ENCODE results near the gene DGUOK. TPM values are rescaled to one million over a fixed set of nuclear protein-coding genes. Genes with fewer than 3 reads are reported as not detected.

The DGUOK gene
- total RNA-seq, 2 experiments from 2014 or later = 71.5 to 72.1 TPM

- Mint-ChIP-seq H3K4me1 (ENCODE audit: low read depth) (peaks cover 69% of the 10 kb centered on the region), H3K36me3 (ENCODE audit: low read depth) (no peaks in the 10 kb centered on the region), H3K4me3 (no peak overlapping the region), H3K27ac (peak overlapping the region; percentile 19), H3K9me3 (ENCODE audit: insufficient read depth) (no peaks in the 10 kb centered on the region), H3K27me3 (ENCODE audit: low read depth) (no peaks in the 10 kb centered on the region)
- CTCF ChIA-PET = interaction anchor here (0.9 kb wide), 1 partner anchor 65 kb away, joined by 3 read pairs; no protein-coding TSS in a partner anchor
- no peak for DNase-seq
- no peak for ATAC-seq
- POLR2A ChIA-PET = interaction anchor here (3.5 kb wide), 1 partner anchor 14 kb away, joined by 27 read pairs; the partner anchor contains the start of gene TET3
Measured at GRCh38 chr2:73972846-73973245, 46.2 kb downstream of the DGUOK start.

- POLR2A ChIA-PET = interaction anchor here (0.8 kb wide), 1 partner anchor 12 kb away, joined by 3 read pairs; no protein-coding TSS in a partner anchor
- Mint-ChIP-seq H3K36me3 (ENCODE audit: low read depth) (no peaks in the 10 kb centered on the region), H3K4me3 (no peak overlapping the region), H3K9me3 (ENCODE audit: insufficient read depth) (no peaks in the 10 kb centered on the region), H3K4me1 (ENCODE audit: low read depth) (peaks cover 84% of the 10 kb centered on the region), H3K27ac (no peak overlapping the region), H3K27me3 (ENCODE audit: low read depth) (no peaks in the 10 kb centered on the region)
- DNase-seq = no peak
- ATAC-seq = no peak
- CTCF ChIA-PET = interaction anchor here (1.8 kb wide), 1 partner anchor 172 kb away, joined by 5 read pairs; the partner anchor contains the start of gene BOLA3
Measured at GRCh38 chr2:73975731-73976130, 49.1 kb downstream of the DGUOK start.

GRCh38 chr2:73976803-73977202 lies 50.1 kb downstream of the DGUOK start:
- DNase-seq = no peak
- Mint-ChIP-seq H3K4me3 (no peak overlapping the region), H3K27ac (peak overlapping the region; percentile 37), H3K9me3 (ENCODE audit: insufficient read depth) (no peaks in the 10 kb centered on the region), H3K36me3 (ENCODE audit: low read depth) (no peaks in the 10 kb centered on the region), H3K4me1 (ENCODE audit: low read depth) (peaks cover 84% of the 10 kb centered on the region), H3K27me3 (ENCODE audit: low read depth) (no peaks in the 10 kb centered on the region)
- ChIA-PET CTCF (interaction anchor here (1.2 to 1.8 kb wide), 2 partner anchors 56 to 171 kb away, joined by 3 to 5 read pairs; partner anchors contain the start of gene BOLA3), POLR2A (interaction anchor here (0.8 kb wide), 1 partner anchor 13 kb away, joined by 3 read pairs; no protein-coding TSS in a partner anchor)
- no peak for ATAC-seq

GRCh38 chr2:73977466-73977865 lies 50.8 kb downstream of the DGUOK start:
- CTCF ChIA-PET = interaction anchor here (1.2 kb wide), 1 partner anchor 56 kb away, joined by 3 read pairs; no protein-coding TSS in a partner anchor

GRCh38 chr2:73979021-73979420 lies 52.3 kb downstream of the DGUOK start:
- Mint-ChIP-seq H3K27ac (peak overlapping the region; percentile 84), H3K9me3 (ENCODE audit: insufficient read depth) (no peaks in the 10 kb centered on the region), H3K27me3 (ENCODE audit: low read depth) (peaks cover 6% of the 10 kb centered on the region), H3K36me3 (ENCODE audit: low read depth) (peaks cover 6% of the 10 kb centered on the region), H3K4me3 (peak overlapping the region; percentile 30), H3K4me1 (ENCODE audit: low read depth) (peaks cover 82% of the 10 kb centered on the region)
- DNase-seq (peak; percentile 76), ATAC-seq (peak; percentile 74)
- CTCF ChIA-PET = interaction anchor here (0.7 to 1.7 kb wide), 6 partner anchors 9 to 151 kb away, joined by 3 to 9 read pairs (median 6); partner anchors contain the start of gene STAMBP
- POLR2A ChIA-PET = interaction anchor here (1.7 to 2.4 kb wide), 2 partner anchors 9 to 52 kb away, joined by 15 to 19 read pairs; partner anchors contain the start of gene DGUOK

More at GRCh38 chr2:73977466-73977865, 50.8 kb downstream of the DGUOK start:
- ATAC-seq = no peak
- Mint-ChIP-seq H3K4me1 (ENCODE audit: low read depth) (peaks cover 80% of the 10 kb centered on the region), H3K36me3 (ENCODE audit: low read depth) (no peaks in the 10 kb centered on the region), H3K27ac (peak overlapping the region; percentile 37), H3K4me3 (no peak overlapping the region), H3K27me3 (ENCODE audit: low read depth) (peaks cover 3% of the 10 kb centered on the region), H3K9me3 (ENCODE audit: insufficient read depth) (no peaks in the 10 kb centered on the region)
- POLR2A ChIA-PET = interaction anchor here (0.8 kb wide), 1 partner anchor 13 kb away, joined by 3 read pairs; no protein-coding TSS in a partner anchor
- DNase-seq = no peak

- peaks cover 6% of the 10 kb centered on the region for H3K36me3 Mint-ChIP-seq (ENCODE audit: low read depth)
- peak overlapping the region; percentile 84 for H3K27ac Mint-ChIP-seq
- ChIA-PET CTCF (interaction anchor here (0.7 to 1.7 kb wide), 6 partner anchors 8 to 152 kb away, joined by 3 to 9 read pairs (median 6); partner anchors contain the start of gene STAMBP), POLR2A (interaction anchor here (1.7 to 2.4 kb wide), 2 partner anchors 10 to 53 kb away, joined by 15 to 19 read pairs; partner anchors contain the start of gene DGUOK)
- H3K4me3 Mint-ChIP-seq = peak overlapping the region; percentile 30
- DNase-seq (no peak), ATAC-seq (no peak)
- no peaks in the 10 kb centered on the region for H3K9me3 Mint-ChIP-seq (ENCODE audit: insufficient read depth)
- H3K27me3 Mint-ChIP-seq (ENCODE audit: low read depth) = peaks cover 6% of the 10 kb centered on the region
- peaks cover 82% of the 10 kb centered on the region for H3K4me1 Mint-ChIP-seq (ENCODE audit: low read depth)
Measured at GRCh38 chr2:73979686-73980085, 53.0 kb downstream of the DGUOK start.

GRCh38 chr2:73980566-73980965 lies 53.9 kb downstream of the DGUOK start:
- no peaks in the 10 kb centered on the region for H3K9me3 Mint-ChIP-seq (ENCODE audit: insufficient read depth)
- H3K4me1 Mint-ChIP-seq (ENCODE audit: low read depth) = peaks cover 76% of the 10 kb centered on the region
- ChIA-PET CTCF (interaction anchor here (0.6 to 1.7 kb wide), 5 partner anchors 10 to 167 kb away, joined by 3 to 5 read pairs (median 4); partner anchors contain the start of gene STAMBP), POLR2A (interaction anchor here (2.4 kb wide), 1 partner anchor 10 kb away, joined by 19 read pairs; no protein-coding TSS in a partner anchor)
- H3K36me3 Mint-ChIP-seq (ENCODE audit: low read depth) = peaks cover 6% of the 10 kb centered on the region
- peak overlapping the region; percentile 29 for H3K27ac Mint-ChIP-seq
- peaks cover 6% of the 10 kb centered on the region for H3K27me3 Mint-ChIP-seq (ENCODE audit: low read depth)
- ATAC-seq (no peak), DNase-seq (no peak)
- H3K4me3 Mint-ChIP-seq = peak overlapping the region; percentile 74

GRCh38 chr2:73981081-73982001 lies 54.7 kb downstream of the DGUOK start:
- POLR2A ChIA-PET = interaction anchor here (1.0 kb wide), 1 partner anchor 11 kb away, joined by 4 read pairs; no protein-coding TSS in a partner anchor
- Mint-ChIP-seq H3K27me3 (ENCODE audit: low read depth) (peaks cover 6% of the 10 kb centered on the region), H3K36me3 (ENCODE audit: low read depth) (peaks cover 13% of the 10 kb centered on the region), H3K4me1 (ENCODE audit: low read depth) (peaks cover 76% of the 10 kb centered on the region), H3K4me3 (peak overlapping the region; percentile 74), H3K27ac (peak overlapping the region; percentile 67), H3K9me3 (ENCODE audit: insufficient read depth) (no peaks in the 10 kb centered on the region)
- peak; percentile 34 for ATAC-seq
- peak; percentile 60 for DNase-seq
- CTCF ChIA-PET = interaction anchor here (0.6 to 1.0 kb wide), 6 partner anchors 11 to 166 kb away, joined by 3 to 4 read pairs (median 4); partner anchors contain the start of gene STAMBP

- no peak for DNase-seq
- H3K4me3 Mint-ChIP-seq = no peak overlapping the region
- H3K27me3 Mint-ChIP-seq (ENCODE audit: low read depth) = peaks cover 6% of the 10 kb centered on the region
- ChIA-PET CTCF (interaction anchor here (0.8 kb wide), 1 partner anchor 13 kb away, joined by 4 read pairs; no protein-coding TSS in a partner anchor), POLR2A (interaction anchor here (0.6 to 1.0 kb wide), 3 partner anchors 10 to 154 kb away, joined by 3 to 4 read pairs (median 4); no protein-coding TSS in a partner anchor)
- no peaks in the 10 kb centered on the region for H3K9me3 Mint-ChIP-seq (ENCODE audit: insufficient read depth)
- no peak for ATAC-seq
- no peak overlapping the region for H3K27ac Mint-ChIP-seq
- peaks cover 78% of the 10 kb centered on the region for H3K4me1 Mint-ChIP-seq (ENCODE audit: low read depth)
- H3K36me3 Mint-ChIP-seq (ENCODE audit: low read depth) = peaks cover 22% of the 10 kb centered on the region
Measured at GRCh38 chr2:73982140-73982617, 55.5 kb downstream of the DGUOK start.

GRCh38 chr2:73983322-73984202 lies 56.9 kb downstream of the DGUOK start:
- Mint-ChIP-seq H3K9me3 (ENCODE audit: insufficient read depth) (no peaks in the 10 kb centered on the region), H3K27ac (peak overlapping the region; percentile 76), H3K4me1 (ENCODE audit: low read depth) (peaks cover 78% of the 10 kb centered on the region), H3K36me3 (ENCODE audit: low read depth) (peaks cover 35% of the 10 kb centered on the region), H3K27me3 (ENCODE audit: low read depth) (peaks cover 6% of the 10 kb centered on the region), H3K4me3 (peak overlapping the region; percentile 69)
- POLR2A ChIA-PET = no interaction called here
- no peak for ATAC-seq
- CTCF ChIA-PET = no interaction called here
- DNase-seq = no peak
